ENCODE results near the gene NPY1R.

Gene NPY1R

DNA sequence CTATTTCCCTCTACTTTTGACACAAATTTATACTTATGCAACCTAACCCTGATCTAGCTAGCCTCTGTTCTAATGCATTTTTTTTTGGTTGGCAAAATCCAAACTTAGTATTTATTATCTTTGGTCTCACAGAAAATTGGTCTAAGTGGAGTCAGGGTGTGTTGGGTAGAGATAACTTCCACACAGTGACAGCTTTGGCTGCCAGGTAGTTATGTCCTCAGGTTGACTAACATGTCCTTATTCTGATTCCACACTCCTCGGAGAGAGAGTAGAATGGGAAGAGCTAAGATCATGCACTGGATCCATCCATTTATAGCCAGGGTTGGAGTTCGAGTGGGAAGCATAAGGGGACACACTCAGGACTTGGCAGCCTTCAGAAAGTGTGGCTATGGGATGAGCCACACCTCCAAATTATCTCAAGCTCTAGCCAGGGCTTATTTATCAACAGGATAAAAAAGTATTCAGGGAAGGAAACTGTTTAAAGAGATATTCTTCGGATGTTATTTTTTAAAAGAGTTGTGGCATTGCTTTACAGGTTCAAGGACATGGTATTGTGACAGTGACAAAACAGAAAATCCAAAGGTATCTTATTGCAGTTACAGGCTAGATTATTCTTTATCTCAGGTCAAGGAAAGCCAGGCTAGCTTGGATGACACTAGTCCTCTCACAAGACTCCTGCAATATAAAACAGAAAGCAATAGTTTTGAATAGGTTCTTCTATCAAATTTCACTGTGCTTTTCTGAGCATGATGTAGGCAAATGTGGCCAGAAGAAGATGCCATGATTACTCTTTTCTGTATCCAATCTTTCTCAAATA is 51.5 kb downstream of the NPY1R start:
- DNase-seq (ENCODE audit: extremely low read depth in 1 of 2, low read depth in 1 of 2) = no peak

- no peak for DNase-seq (ENCODE audit: extremely low read depth in 1 of 2, low read depth in 1 of 2)
Observed at GRCh38 chr4:163279713-163280112, 52.7 kb downstream of the NPY1R start.

- DNase-seq (ENCODE audit: extremely low read depth in 1 of 2, low read depth in 1 of 2) = no peak
Observed at GRCh38 chr4:163274861-163275260, 57.5 kb downstream of the NPY1R start.
